OCI-LY1 (cell line): Measurements from ENCODE around the gene LSP1.

ENCODE experiments used
- EZH2 ChIP-seq: fragments of 200-600 bp; sonication (generic), shearing (Covaris generic); IDR thresholded peaks from 2 replicates; pipeline ENCODE4 v1.8.0; 2017; ENCODE audit warnings: borderline replicate concordance, mixed run types, mild to moderate bottlenecking, antibody characterized with exemption, low read length, moderate library complexity, mixed read lengths
- TF ChIP-seq, protein P1 (sequence below): fragments of 200-600 bp; sonication (generic), shearing (Covaris generic); IDR thresholded peaks from 2 replicates; pipeline ENCODE4 v1.5.1; 2017; ENCODE audit warnings: mild to moderate bottlenecking, antibody characterized with exemption, low read length, moderate library complexity, mixed read lengths

DNA sequence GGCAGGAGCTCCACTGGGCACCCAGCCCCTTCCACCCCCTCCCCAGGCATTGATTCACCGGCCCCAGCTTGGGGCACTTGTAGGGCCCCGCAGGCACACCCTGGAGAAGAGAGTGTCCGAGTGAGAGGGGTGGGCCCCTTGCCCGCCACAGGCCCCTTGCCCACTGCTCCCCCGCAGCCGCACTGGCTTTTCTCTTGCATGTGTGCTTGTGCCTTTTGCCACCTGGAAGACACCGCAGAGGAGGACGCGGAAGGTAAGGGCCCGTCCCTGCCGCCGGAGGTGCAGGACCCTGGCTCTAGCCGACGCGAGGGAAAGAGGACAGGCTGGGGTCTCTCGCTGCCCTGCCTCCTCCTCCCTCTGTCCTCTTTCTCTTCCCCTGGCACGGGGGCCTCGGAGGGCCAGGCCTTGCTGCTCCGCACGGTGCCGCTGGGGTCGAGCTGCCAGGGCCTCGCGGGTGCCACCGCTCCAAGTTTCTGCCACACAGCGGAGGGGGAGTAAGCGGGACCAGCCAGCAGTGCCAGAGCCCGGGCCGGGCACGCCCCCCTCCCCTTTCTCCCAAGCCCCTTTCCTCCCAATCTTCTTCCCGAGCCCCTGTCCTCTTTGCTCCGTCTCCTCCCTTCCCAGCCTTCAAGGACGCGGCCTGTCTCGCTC, 76.1 kb downstream of the LSP1 start:
- TF ChIP-seq, protein P1, sequence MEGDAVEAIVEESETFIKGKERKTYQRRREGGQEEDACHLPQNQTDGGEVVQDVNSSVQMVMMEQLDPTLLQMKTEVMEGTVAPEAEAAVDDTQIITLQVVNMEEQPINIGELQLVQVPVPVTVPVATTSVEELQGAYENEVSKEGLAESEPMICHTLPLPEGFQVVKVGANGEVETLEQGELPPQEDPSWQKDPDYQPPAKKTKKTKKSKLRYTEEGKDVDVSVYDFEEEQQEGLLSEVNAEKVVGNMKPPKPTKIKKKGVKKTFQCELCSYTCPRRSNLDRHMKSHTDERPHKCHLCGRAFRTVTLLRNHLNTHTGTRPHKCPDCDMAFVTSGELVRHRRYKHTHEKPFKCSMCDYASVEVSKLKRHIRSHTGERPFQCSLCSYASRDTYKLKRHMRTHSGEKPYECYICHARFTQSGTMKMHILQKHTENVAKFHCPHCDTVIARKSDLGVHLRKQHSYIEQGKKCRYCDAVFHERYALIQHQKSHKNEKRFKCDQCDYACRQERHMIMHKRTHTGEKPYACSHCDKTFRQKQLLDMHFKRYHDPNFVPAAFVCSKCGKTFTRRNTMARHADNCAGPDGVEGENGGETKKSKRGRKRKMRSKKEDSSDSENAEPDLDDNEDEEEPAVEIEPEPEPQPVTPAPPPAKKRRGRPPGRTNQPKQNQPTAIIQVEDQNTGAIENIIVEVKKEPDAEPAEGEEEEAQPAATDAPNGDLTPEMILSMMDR: no peak
- no peak for TF ChIP-seq EZH2
